GM10847 (cell line): ENCODE measurements around the gene ADA.

Experiments used
- POLR2A ChIP-seq: IDR thresholded peaks from 2 replicates; pipeline ENCODE4 v1.6.1; 2011; ENCODE audit not compliant: insufficient read length; ENCODE audit errors: extremely low read depth

ADA gene

GRCh38 chr20:44651684-44652423 lies at the start of gene ADA:
TSS of gene ADA (minus strand) at chr20:44651699. CDS start at chr20:44651607, 92 bp downstream.
- peak; percentile 27 for TF ChIP-seq POLR2A

DNA sequence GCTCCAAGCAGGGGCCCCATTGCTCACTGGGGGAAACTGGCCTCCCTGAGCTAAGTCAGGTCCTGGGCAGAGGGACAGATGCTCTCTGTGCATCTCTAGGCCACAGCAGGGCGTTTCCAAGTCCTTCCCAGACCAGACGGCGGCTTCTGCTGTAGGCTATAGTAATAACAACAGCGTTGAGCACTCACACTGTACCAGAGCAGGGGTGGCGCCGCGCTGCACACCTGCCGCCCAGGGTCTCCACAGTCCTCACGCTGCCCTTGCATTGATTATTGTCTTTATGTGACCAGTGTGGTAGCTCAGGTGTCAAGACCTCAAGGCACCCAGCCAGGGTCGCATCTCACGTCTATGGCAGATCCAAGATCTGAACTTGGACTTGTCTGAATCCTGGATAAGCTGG lies 48.8 kb upstream of the ADA start:
- no peak for TF ChIP-seq POLR2A

DNA sequence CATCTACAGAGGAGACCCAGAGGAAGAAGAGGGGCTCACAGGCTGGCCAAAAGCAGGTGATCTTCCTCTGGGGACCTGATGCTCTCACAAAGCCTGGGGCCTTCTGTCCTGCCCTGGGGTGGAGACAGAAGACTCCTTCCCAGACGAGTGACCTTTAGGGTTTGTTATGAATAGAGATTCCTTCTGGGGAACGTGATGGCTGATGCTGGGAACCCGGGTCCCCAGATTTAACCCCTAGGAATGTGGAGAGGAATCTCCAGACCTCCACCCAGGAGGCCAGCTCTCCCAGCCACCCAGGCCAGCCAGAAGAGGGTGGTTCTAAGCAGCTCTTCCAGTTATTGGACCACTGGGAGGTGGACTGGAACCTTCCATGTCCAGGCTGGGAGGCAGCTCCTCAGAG lies 46.9 kb upstream of the ADA start:
- TF ChIP-seq POLR2A, result no peak

- TF ChIP-seq POLR2A, result no peak
Measured at GRCh38 chr20:44696315-44696714, 44.8 kb upstream of the ADA start.

GRCh38 chr20:44695674-44696300 lies 44.3 kb upstream of the ADA start:
- TF ChIP-seq POLR2A, result no peak

DNA sequence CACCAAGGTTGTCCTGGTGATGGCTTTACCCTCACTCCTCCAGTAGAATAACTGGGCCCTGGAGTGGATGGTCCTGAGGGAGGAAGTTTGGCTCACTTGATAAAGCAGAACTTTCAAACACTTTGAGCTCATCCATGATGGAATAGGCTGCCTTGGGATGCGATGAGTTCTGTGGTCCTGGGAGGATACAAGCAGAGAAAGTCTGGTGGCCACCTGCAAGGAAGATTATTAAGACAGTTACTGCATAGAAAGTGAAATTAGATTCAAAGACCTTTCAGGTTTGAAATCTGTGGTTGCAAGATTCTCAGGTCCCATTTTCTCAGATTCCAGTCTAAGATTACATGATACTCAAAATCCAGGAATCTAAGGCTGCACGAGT lies 43.8 kb upstream of the ADA start:
- no peak for TF ChIP-seq POLR2A

GRCh38 chr20:44694159-44694558 lies 42.7 kb upstream of the ADA start:
- TF ChIP-seq POLR2A, result no peak

- TF ChIP-seq POLR2A, result no peak
Measured at GRCh38 chr20:44693627-44694026, 42.1 kb upstream of the ADA start.

DNA sequence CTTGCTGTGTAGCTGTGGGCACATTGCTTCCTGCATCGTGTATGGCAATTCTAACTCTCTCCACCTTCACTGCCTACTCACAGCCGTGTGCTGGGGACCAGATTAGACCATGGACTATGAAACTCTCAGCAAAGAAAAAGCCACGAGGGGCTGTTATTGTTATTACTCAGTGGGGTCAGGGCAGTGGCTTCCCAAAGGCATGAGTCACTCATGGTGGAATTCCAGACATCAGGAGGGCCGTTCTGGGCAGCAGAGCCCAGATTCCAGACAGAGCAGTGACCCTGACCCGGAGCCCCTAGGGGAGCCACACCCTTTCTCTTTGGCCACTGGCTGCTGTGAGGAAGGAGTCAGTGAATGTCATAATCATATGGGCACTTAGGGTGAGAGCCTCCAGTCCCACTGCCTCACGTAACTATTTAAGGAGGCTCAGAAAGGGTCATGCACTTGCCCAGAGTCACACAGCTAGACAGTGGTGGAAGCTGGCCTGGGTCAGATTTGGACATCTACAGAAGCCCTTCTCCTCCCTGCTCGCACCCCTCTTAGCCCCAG lies 41.5 kb upstream of the ADA start:
- TF ChIP-seq POLR2A, result no peak

DNA sequence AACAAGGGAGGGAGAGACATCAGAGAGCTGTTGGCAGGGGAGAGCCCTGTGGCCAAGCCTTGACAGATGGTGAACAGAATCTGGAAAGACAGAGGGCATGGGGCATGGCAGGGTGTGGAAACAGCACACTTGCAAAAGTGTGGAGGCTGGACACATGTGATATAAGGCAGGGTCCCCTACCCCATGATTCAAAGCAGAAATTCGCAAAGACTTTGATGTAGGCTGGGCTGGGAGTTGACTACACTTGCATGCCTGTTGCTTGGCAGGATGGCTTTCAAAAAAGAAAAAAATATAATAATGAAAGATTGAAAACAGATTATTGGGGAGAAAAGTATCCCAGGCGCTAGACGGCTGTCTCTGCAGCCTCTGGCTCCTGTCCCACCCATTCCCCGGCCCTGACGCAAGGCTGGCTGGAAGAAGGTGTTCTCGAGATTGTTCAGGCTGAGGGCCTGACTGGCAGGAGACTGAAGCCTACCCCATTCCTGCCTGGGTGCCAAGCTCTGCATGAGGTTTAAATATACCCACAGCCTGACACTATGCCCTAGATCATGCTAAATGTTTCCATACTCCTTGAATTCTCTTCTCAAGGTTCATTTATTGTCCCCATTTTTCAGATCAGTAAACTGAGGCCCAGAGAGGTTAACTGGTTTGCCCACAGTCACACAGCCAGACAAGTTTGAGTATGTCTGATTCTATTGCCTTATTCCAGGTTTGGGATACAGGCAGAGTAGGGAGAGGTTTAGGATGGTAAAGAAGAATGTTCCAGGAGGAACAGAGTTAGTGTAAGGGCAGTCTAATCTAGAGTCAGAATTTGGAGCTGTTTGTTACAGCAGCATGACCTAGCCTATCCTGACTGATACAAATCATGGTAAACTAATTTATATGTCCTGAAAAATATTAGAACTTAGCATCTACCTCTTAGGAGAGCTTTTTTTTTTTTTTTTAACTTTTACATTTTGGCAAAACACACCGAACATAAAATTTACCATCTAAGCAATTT lies 40.2 kb upstream of the ADA start:
- no peak for TF ChIP-seq POLR2A

- TF ChIP-seq POLR2A, result no peak
Measured at GRCh38 chr20:44690781-44691423, 39.4 kb upstream of the ADA start.

- TF ChIP-seq POLR2A, result no peak
Measured at GRCh38 chr20:44689809-44690208, 38.3 kb upstream of the ADA start.

GRCh38 chr20:44688053-44688625 lies 36.6 kb upstream of the ADA start:
- no peak for TF ChIP-seq POLR2A

GRCh38 chr20:44686934-44687333 lies 35.4 kb upstream of the ADA start:
- TF ChIP-seq POLR2A, result no peak
